ENCODE measurements around the gene NELL2.

DNA sequence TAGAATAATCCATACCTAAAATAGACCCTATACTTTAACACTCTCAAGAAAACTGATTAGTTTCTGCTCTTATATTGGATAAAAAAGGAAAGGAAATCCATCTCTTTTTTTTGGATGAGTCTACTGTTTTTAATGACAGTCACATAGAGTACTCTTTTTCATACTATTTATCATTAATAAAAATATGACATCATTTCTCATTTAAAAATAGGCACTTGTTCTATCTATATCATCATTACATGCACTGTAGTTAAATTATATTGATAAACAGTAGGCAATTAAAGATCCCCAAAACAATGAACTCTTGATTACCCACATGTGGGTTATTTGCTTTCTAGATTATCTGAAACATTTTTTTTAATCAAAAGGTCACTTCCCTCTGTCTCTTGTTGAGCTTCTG, 338.8 kb downstream of the NELL2 start:
- no peak for TF ChIP-seq POLR2AphosphoS5 (IDR thresholded peaks at IDR 0.05; ENCODE audit: low read depth, low read length)
- no peak for TF ChIP-seq TAF1 (IDR thresholded peaks at IDR 0.05; ENCODE audit: borderline replicate concordance, insufficient read depth, low read length)
- TF ChIP-seq, protein P1, sequence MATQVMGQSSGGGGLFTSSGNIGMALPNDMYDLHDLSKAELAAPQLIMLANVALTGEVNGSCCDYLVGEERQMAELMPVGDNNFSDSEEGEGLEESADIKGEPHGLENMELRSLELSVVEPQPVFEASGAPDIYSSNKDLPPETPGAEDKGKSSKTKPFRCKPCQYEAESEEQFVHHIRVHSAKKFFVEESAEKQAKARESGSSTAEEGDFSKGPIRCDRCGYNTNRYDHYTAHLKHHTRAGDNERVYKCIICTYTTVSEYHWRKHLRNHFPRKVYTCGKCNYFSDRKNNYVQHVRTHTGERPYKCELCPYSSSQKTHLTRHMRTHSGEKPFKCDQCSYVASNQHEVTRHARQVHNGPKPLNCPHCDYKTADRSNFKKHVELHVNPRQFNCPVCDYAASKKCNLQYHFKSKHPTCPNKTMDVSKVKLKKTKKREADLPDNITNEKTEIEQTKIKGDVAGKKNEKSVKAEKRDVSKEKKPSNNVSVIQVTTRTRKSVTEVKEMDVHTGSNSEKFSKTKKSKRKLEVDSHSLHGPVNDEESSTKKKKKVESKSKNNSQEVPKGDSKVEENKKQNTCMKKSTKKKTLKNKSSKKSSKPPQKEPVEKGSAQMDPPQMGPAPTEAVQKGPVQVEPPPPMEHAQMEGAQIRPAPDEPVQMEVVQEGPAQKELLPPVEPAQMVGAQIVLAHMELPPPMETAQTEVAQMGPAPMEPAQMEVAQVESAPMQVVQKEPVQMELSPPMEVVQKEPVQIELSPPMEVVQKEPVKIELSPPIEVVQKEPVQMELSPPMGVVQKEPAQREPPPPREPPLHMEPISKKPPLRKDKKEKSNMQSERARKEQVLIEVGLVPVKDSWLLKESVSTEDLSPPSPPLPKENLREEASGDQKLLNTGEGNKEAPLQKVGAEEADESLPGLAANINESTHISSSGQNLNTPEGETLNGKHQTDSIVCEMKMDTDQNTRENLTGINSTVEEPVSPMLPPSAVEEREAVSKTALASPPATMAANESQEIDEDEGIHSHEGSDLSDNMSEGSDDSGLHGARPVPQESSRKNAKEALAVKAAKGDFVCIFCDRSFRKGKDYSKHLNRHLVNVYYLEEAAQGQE (IDR thresholded peaks at IDR 0.05; ENCODE audit: insufficient read depth in 1 of 2, low read depth in 2 of 2, low read length in 2 of 2) = no peak

Measured in PFSK-1 (cell line).